Astrocyte (in vitro differentiated cells and primary cell): ENCODE measurements around the gene ARMH3. TPM values are rescaled to one million over a fixed set of nuclear protein-coding genes. Genes with fewer than 3 reads are reported as not detected.

Experiments
- DNase-seq: peaks from one replicate; pipeline ENCODE4 v3.0.0-alpha.2; 2010; ENCODE audit warnings: low read depth
- FAIRE-seq: peaks from 2 replicates; lab custom pipeline; 2011; peaks lifted over from hg19 to GRCh38; lab: Jason Lieb, UNC
- H2AFZ ChIP-seq: 2 replicates; pipeline ENCODE4 v1.6.0; 2012; ENCODE audit warnings: low read depth, low read length, inconsistent platforms
- H3K27ac ChIP-seq: 2 replicates; pipeline ENCODE4 v1.5.1; 2011; ENCODE audit warnings: low read depth, low read length, inconsistent platforms
- H3K27me3 ChIP-seq: 2 replicates; pipeline ENCODE4 v1.6.0; 2011; ENCODE audit warnings: low read length, inconsistent platforms; ENCODE audit not compliant: insufficient read depth
- H3K36me3 ChIP-seq: 2 replicates; pipeline ENCODE4 v1.5.1; 2011; ENCODE audit warnings: low read length, inconsistent platforms; ENCODE audit not compliant: insufficient read depth
- H3K4me1 ChIP-seq: 2 replicates; pipeline ENCODE4 v1.5.1; 2011; ENCODE audit warnings: low read length, inconsistent platforms; ENCODE audit not compliant: insufficient read depth
- H3K4me2 ChIP-seq: 2 replicates; pipeline ENCODE4 v1.6.0; 2012; ENCODE audit warnings: low read length, inconsistent platforms
- H3K4me3 ChIP-seq: 2 replicates; pipeline ENCODE4 v1.5.1; 2011; ENCODE audit warnings: low read depth, mild to moderate bottlenecking, low read length, inconsistent platforms; ENCODE audit not compliant: insufficient read depth
- H3K79me2 ChIP-seq: 2 replicates; pipeline ENCODE4 v1.6.0; 2012; ENCODE audit warnings: mild to moderate bottlenecking, low read length, inconsistent platforms; ENCODE audit not compliant: insufficient read depth
- H3K9ac ChIP-seq: 2 replicates; pipeline ENCODE4 v1.6.0; 2012; ENCODE audit warnings: mild to moderate bottlenecking, low read length, inconsistent platforms
- H3K9me3 ChIP-seq: 2 replicates; pipeline ENCODE4 v1.5.1; 2012; ENCODE audit warnings: low read depth, mild to moderate bottlenecking, low read length, inconsistent platforms; ENCODE audit not compliant: insufficient read depth
- H4K20me1 ChIP-seq: 2 replicates; pipeline ENCODE4 v1.6.0; 2012; ENCODE audit warnings: low read length, inconsistent platforms; ENCODE audit not compliant: insufficient read depth
- H3K27ac Mint-ChIP-seq: one replicate; pipeline ENCODE4 v1.8.0; 2021; ENCODE audit warnings: mild to moderate bottlenecking, mixed read lengths; ENCODE audit not compliant: unreplicated experiment
- H3K27me3 Mint-ChIP-seq: one replicate; pipeline ENCODE4 v1.8.0; 2021; ENCODE audit warnings: low read depth, mixed read lengths; ENCODE audit not compliant: unreplicated experiment
- H3K36me3 Mint-ChIP-seq: one replicate; pipeline ENCODE4 v1.8.0; 2021; ENCODE audit warnings: low read depth, mixed read lengths; ENCODE audit not compliant: unreplicated experiment
- H3K4me1 Mint-ChIP-seq: one replicate; pipeline ENCODE4 v1.8.0; 2021; ENCODE audit warnings: low read depth, mixed read lengths; ENCODE audit not compliant: unreplicated experiment
- H3K4me3 Mint-ChIP-seq: one replicate; pipeline ENCODE4 v1.8.0; 2021; ENCODE audit warnings: mild to moderate bottlenecking, moderate library complexity, mixed read lengths; ENCODE audit not compliant: unreplicated experiment
- H3K9me3 Mint-ChIP-seq: one replicate; pipeline ENCODE4 v1.8.0; 2021; ENCODE audit warnings: mild to moderate bottlenecking, mixed read lengths; ENCODE audit not compliant: unreplicated experiment
- EZH2 ChIP-seq: IDR thresholded peaks from 2 replicates; pipeline ENCODE4 v1.6.1; 2012; ENCODE audit warnings: mild to moderate bottlenecking, low read length, inconsistent platforms; ENCODE audit not compliant: insufficient read depth
- total RNA-seq: library from RNA; stranded (reverse); gene quantifications from 2 replicates; pipeline ENCODE4 v1.2.1, GENCODE V29; 2021
- TF ChIP-seq, protein P1 (sequence below): IDR thresholded peaks from 2 replicates; pipeline ENCODE4 v1.5.1; 2011; ENCODE audit warnings: low read depth, mild to moderate bottlenecking, inconsistent platforms, low read length, moderate library complexity; ENCODE audit not compliant: insufficient read depth

The ARMH3 gene
- total RNA-seq, 1 donor from 2014 or later, result 22.6 TPM

- no peaks in the 10 kb centered on the region for H3K36me3 ChIP-seq
- no peak overlapping the region for H3K4me3 Mint-ChIP-seq
- H3K27ac Mint-ChIP-seq, result no peak overlapping the region
- no peaks in the 10 kb centered on the region for H3K27me3 Mint-ChIP-seq
- no peak overlapping the region for H3K27ac ChIP-seq
- H3K9me3 ChIP-seq, result no peaks in the 10 kb centered on the region
- no peaks in the 10 kb centered on the region for H3K79me2 ChIP-seq
- H3K4me1 ChIP-seq, result no peaks in the 10 kb centered on the region
- H3K4me1 Mint-ChIP-seq, result peaks cover 15% of the 10 kb centered on the region
- H3K9ac ChIP-seq, result no peak overlapping the region
- H3K4me3 ChIP-seq, result no peak overlapping the region
- FAIRE-seq (peak; percentile 43), DNase-seq (peak; percentile 51)
- peaks cover 5% of the 10 kb centered on the region for H4K20me1 ChIP-seq
- no peak overlapping the region for H3K4me2 ChIP-seq
- no peaks in the 10 kb centered on the region for H3K9me3 Mint-ChIP-seq
- H3K27me3 ChIP-seq, result no peaks in the 10 kb centered on the region
- no peak overlapping the region for H2AFZ ChIP-seq
- peaks cover 5% of the 10 kb centered on the region for H3K36me3 Mint-ChIP-seq
- TF ChIP-seq, protein P1, sequence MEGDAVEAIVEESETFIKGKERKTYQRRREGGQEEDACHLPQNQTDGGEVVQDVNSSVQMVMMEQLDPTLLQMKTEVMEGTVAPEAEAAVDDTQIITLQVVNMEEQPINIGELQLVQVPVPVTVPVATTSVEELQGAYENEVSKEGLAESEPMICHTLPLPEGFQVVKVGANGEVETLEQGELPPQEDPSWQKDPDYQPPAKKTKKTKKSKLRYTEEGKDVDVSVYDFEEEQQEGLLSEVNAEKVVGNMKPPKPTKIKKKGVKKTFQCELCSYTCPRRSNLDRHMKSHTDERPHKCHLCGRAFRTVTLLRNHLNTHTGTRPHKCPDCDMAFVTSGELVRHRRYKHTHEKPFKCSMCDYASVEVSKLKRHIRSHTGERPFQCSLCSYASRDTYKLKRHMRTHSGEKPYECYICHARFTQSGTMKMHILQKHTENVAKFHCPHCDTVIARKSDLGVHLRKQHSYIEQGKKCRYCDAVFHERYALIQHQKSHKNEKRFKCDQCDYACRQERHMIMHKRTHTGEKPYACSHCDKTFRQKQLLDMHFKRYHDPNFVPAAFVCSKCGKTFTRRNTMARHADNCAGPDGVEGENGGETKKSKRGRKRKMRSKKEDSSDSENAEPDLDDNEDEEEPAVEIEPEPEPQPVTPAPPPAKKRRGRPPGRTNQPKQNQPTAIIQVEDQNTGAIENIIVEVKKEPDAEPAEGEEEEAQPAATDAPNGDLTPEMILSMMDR, result peak; percentile 96
- no peak for TF ChIP-seq EZH2
These were observed 166.4 kb downstream of the ARMH3 start for GRCh38 chr10:101889256-101890210.

- no peaks in the 10 kb centered on the region for H3K27me3 Mint-ChIP-seq
These were observed 167.6 kb downstream of the ARMH3 start for GRCh38 chr10:101888251-101888949.

More at GRCh38 chr10:101888251-101888949, 167.6 kb downstream of the ARMH3 start:
- no peak overlapping the region for H3K27ac ChIP-seq
- no peak overlapping the region for H3K4me2 ChIP-seq
- no peaks in the 10 kb centered on the region for H3K79me2 ChIP-seq
- no peak overlapping the region for H2AFZ ChIP-seq
- no peak overlapping the region for H3K9ac ChIP-seq
- H3K4me3 ChIP-seq, result no peak overlapping the region
- H4K20me1 ChIP-seq, result peaks cover 5% of the 10 kb centered on the region
- H3K9me3 ChIP-seq, result no peaks in the 10 kb centered on the region
- DNase-seq (no peak), FAIRE-seq (no peak)
- no peaks in the 10 kb centered on the region for H3K9me3 Mint-ChIP-seq
- no peak for TF ChIP-seq EZH2
- TF ChIP-seq, protein P1, result no peak
- no peaks in the 10 kb centered on the region for H3K4me1 ChIP-seq
- no peaks in the 10 kb centered on the region for H3K36me3 ChIP-seq
- H3K4me1 Mint-ChIP-seq, result peaks cover 14% of the 10 kb centered on the region
- no peak overlapping the region for H3K4me3 Mint-ChIP-seq
- peaks cover 5% of the 10 kb centered on the region for H3K36me3 Mint-ChIP-seq
- H3K27me3 ChIP-seq, result no peaks in the 10 kb centered on the region
- no peak overlapping the region for H3K27ac Mint-ChIP-seq
